ENCODE data around the gene STYK1.
A peak's percentile ranks its signal among the peaks of the same experiment; 100 is the strongest.
"Not testable (repeated sequence)": the region's sequence is repeated elsewhere in the genome, so short reads cannot be mapped to it uniquely, and the experiment has no call there.

Gene STYK1

GRCh38 chr12:10613349-10614055, 60.4 kb downstream of the STYK1 start, which contains the start of gene MAGOHB:
Gene MAGOHB, minus strand, starts transcription at chr12:10613609. Its CDS starts 77 bp downstream, at chr12:10613532.
- peaks cover 22% of the 10 kb centered on the region for H3K79me2 ChIP-seq (ENCODE audit: insufficient read depth, low read depth)
- H3K27me3 ChIP-seq (ENCODE audit: insufficient read depth, low read depth), result no peaks in the 10 kb centered on the region
- H3K4me3 ChIP-seq (IDR thresholded peaks at IDR 0.05; ENCODE audit: insufficient read depth, low read depth, low read length), result no peak within 1 kb of the TSS
- peak within 1 kb of the TSS; percentile 85 for H3K27ac ChIP-seq
- H3K4me2 ChIP-seq, result peak within 1 kb of the TSS; percentile 95
- peak within 1 kb of the TSS; percentile 74 for H2AFZ ChIP-seq (ENCODE audit: low read depth)
- H4K20me1 ChIP-seq (ENCODE audit: insufficient read depth), result no peaks in the 10 kb centered on the region
- peaks cover 16% of the 10 kb centered on the region for H3K4me1 ChIP-seq (ENCODE audit: low read depth, poor library complexity, severe bottlenecking)
- H3K9ac ChIP-seq, result peak within 1 kb of the TSS; percentile 97
- no peak for TF ChIP-seq CTCF (conservative IDR thresholded peaks at IDR 0.05; ENCODE audit: low read depth, low read length)
- no peaks in the 10 kb centered on the region for H3K36me3 ChIP-seq (ENCODE audit: insufficient read depth)

GRCh38 chr12:10612984-10613348, 60.9 kb downstream of the STYK1 start:
- H3K9ac ChIP-seq, result peak overlapping the region; percentile 97
- no peaks in the 10 kb centered on the region for H3K36me3 ChIP-seq (ENCODE audit: insufficient read depth)
- TF ChIP-seq CTCF (conservative IDR thresholded peaks at IDR 0.05; ENCODE audit: low read depth, low read length), result no peak
- H3K27me3 ChIP-seq (ENCODE audit: insufficient read depth, low read depth), result no peaks in the 10 kb centered on the region
- H3K4me3 ChIP-seq (IDR thresholded peaks at IDR 0.05; ENCODE audit: insufficient read depth, low read depth, low read length), result no peak overlapping the region
- H3K4me2 ChIP-seq, result peak overlapping the region; percentile 95
- peak overlapping the region; percentile 85 for H3K27ac ChIP-seq
- H4K20me1 ChIP-seq (ENCODE audit: insufficient read depth), result no peaks in the 10 kb centered on the region
- peak overlapping the region; percentile 74 for H2AFZ ChIP-seq (ENCODE audit: low read depth)
- H3K79me2 ChIP-seq (ENCODE audit: insufficient read depth, low read depth), result peaks cover 22% of the 10 kb centered on the region
- peaks cover 16% of the 10 kb centered on the region for H3K4me1 ChIP-seq (ENCODE audit: low read depth, poor library complexity, severe bottlenecking)

- Histone ChIP-seq H3K4me3 (IDR thresholded peaks at IDR 0.05; ENCODE audit: insufficient read depth, low read depth, low read length) (no peak overlapping the region), H3K27me3 (ENCODE audit: insufficient read depth, low read depth) (no peaks in the 10 kb centered on the region), H3K27ac (peak overlapping the region; percentile 85; the same call in 1 of the 2 replicates), H3K36me3 (ENCODE audit: insufficient read depth) (no peaks in the 10 kb centered on the region), H2AFZ (ENCODE audit: low read depth) (no peak overlapping the region), H3K79me2 (ENCODE audit: insufficient read depth, low read depth) (peaks cover 22% of the 10 kb centered on the region), H3K9ac (peak overlapping the region; percentile 97; the same call in 1 of the 2 replicates), H3K4me1 (ENCODE audit: low read depth, poor library complexity, severe bottlenecking) (peaks cover 16% of the 10 kb centered on the region), H4K20me1 (ENCODE audit: insufficient read depth) (no peaks in the 10 kb centered on the region), H3K4me2 (peak overlapping the region; percentile 95)
- no peak for TF ChIP-seq CTCF (conservative IDR thresholded peaks at IDR 0.05; ENCODE audit: low read depth, low read length)
These were observed 61.7 kb downstream of the STYK1 start for GRCh38 chr12:10612110-10612509.

GRCh38 chr12:10611258-10611657, 62.6 kb downstream of the STYK1 start:
- H3K36me3 ChIP-seq (ENCODE audit: insufficient read depth); H2AFZ ChIP-seq (ENCODE audit: low read depth); H3K4me2 ChIP-seq; H3K4me3 ChIP-seq (IDR thresholded peaks at IDR 0.05; ENCODE audit: insufficient read depth, low read depth, low read length); H3K9ac ChIP-seq; H4K20me1 ChIP-seq (ENCODE audit: insufficient read depth); H3K27me3 ChIP-seq (ENCODE audit: insufficient read depth, low read depth); H3K27ac ChIP-seq: not testable (repeated sequence)
- Histone ChIP-seq H3K4me1 (ENCODE audit: low read depth, poor library complexity, severe bottlenecking) (peaks cover 16% of the 10 kb centered on the region), H3K79me2 (ENCODE audit: insufficient read depth, low read depth) (peaks cover 22% of the 10 kb centered on the region)

DNA sequence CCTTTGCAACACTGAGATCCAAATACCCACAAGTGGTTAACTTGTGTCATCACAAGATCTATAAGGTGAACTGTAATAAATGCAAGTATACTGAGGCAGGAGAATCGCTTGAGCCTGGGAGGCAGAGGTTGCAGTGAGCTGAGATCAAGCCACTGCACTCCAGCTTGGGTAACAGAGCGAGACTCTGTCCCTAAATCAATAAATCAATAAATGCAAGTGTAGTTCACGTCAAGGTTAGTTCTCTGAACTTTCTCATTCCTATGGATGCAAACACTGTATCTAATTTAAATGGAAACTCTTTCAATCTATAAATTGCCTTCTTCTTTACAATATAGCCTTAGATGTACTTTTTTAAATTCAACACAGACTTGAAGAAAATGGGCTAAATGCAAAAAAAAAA, 63.7 kb downstream of the STYK1 start:
- TF ChIP-seq CTCF (conservative IDR thresholded peaks at IDR 0.05; ENCODE audit: low read depth, low read length), result no peak
- Histone ChIP-seq H3K36me3 (ENCODE audit: insufficient read depth) (no peaks in the 10 kb centered on the region), H3K27me3 (ENCODE audit: insufficient read depth, low read depth) (no peaks in the 10 kb centered on the region), H3K4me3 (IDR thresholded peaks at IDR 0.05; ENCODE audit: insufficient read depth, low read depth, low read length) (no peak overlapping the region), H2AFZ (ENCODE audit: low read depth) (no peak overlapping the region), H3K4me1 (ENCODE audit: low read depth, poor library complexity, severe bottlenecking) (peaks cover 16% of the 10 kb centered on the region), H4K20me1 (ENCODE audit: insufficient read depth) (no peaks in the 10 kb centered on the region), H3K4me2 (no peak overlapping the region), H3K27ac (no peak overlapping the region), H3K9ac (no peak overlapping the region), H3K79me2 (ENCODE audit: insufficient read depth, low read depth) (peaks cover 22% of the 10 kb centered on the region)

All from KMS-11 (cell line).